BJ (cell line): ENCODE measurements around the gene UGT1A1. TPM values are rescaled to one million over a fixed set of nuclear protein-coding genes. Genes with fewer than 3 reads are reported as not detected.

Experiments
- CTCF ChIA-PET: fragments of 350-600 bp; formaldehyde crosslinking; extraction: SDS; loops from one replicate; lab custom pipeline; 2021; ENCODE audit warnings: antibody characterized with exemption, inconsistent platforms; lab: Yijun Ruan, JAX
- POLR2A ChIA-PET: fragments of 300-600 bp; sonication (Branson Sonifier 250); formaldehyde crosslinking; extraction: SDS; loops from one replicate; lab custom pipeline; 2021; ENCODE audit warnings: antibody characterized with exemption; lab: Charles Lee
- DNase-seq: peaks from one replicate; pipeline ENCODE4 v3.0.0-alpha.2; 2011; ENCODE audit warnings: low read depth
- H3K27me3 ChIP-seq: 2 replicates; pipeline ENCODE4 v1.6.0; 2011; ENCODE audit warnings: low read length; ENCODE audit not compliant: control insufficient read depth, insufficient read depth
- H3K36me3 ChIP-seq: 2 replicates; pipeline ENCODE4 v1.5.1; 2011; ENCODE audit warnings: low read length; ENCODE audit not compliant: control insufficient read depth, insufficient read depth
- H3K4me3 ChIP-seq: 2 replicates; pipeline ENCODE4 v1.5.1; 2011; ENCODE audit warnings: low read depth, mild to moderate bottlenecking, control low read depth, low read length
- polyA plus RNA-seq: library from polyadenylated mRNA; depleted of rRNA; stranded (reverse); fragments of >200 nt; gene quantifications from 2 replicates; pipeline ENCODE4 v1.2.3, GENCODE V29; 2011
- TF ChIP-seq, protein P1 (sequence below): IDR thresholded peaks from 2 replicates; pipeline ENCODE4 v1.5.1; 2011; ENCODE audit warnings: low read depth, mild to moderate bottlenecking, control low read depth, inconsistent platforms, low read length, moderate library complexity; ENCODE audit not compliant: insufficient read depth

The UGT1A1 gene
- polyA plus RNA-seq, 1 experiment: not detected

GRCh38 chr2:233779722-233780121 is 19.7 kb downstream of the UGT1A1 start:
- H3K4me3 ChIP-seq: no peak overlapping the region

DNA sequence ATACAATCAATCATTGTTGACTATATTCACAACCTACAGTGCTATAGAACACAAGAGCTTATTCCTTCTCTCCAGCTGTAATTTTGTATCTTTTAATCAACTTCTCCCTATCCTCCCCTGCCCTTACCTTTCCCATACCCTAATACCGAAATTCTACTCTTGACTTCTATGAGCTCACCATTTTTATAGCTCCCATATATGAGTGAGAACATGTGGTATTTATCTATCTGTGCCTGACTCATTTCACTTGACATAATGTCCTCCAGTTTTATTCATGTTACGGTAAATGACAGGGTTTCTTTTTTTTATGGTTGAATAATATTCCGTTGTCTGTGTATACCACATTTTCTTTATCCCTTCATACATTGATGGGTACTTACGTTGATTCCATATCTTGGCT is 20.7 kb downstream of the UGT1A1 start:
- ChIA-PET CTCF (no interaction called here), POLR2A (no interaction called here)
- DNase-seq: no peak
- Histone ChIP-seq H3K27me3 (no peaks in the 10 kb centered on the region), H3K36me3 (no peaks in the 10 kb centered on the region), H3K4me3 (no peak overlapping the region)
- TF ChIP-seq, protein P1, sequence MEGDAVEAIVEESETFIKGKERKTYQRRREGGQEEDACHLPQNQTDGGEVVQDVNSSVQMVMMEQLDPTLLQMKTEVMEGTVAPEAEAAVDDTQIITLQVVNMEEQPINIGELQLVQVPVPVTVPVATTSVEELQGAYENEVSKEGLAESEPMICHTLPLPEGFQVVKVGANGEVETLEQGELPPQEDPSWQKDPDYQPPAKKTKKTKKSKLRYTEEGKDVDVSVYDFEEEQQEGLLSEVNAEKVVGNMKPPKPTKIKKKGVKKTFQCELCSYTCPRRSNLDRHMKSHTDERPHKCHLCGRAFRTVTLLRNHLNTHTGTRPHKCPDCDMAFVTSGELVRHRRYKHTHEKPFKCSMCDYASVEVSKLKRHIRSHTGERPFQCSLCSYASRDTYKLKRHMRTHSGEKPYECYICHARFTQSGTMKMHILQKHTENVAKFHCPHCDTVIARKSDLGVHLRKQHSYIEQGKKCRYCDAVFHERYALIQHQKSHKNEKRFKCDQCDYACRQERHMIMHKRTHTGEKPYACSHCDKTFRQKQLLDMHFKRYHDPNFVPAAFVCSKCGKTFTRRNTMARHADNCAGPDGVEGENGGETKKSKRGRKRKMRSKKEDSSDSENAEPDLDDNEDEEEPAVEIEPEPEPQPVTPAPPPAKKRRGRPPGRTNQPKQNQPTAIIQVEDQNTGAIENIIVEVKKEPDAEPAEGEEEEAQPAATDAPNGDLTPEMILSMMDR: no peak

More at GRCh38 chr2:233779722-233780121, 19.7 kb downstream of the UGT1A1 start:
- no peaks in the 10 kb centered on the region for H3K36me3 ChIP-seq
- ChIA-PET POLR2A (no interaction called here), CTCF (no interaction called here)
- no peak for DNase-seq
- TF ChIP-seq, protein P1: no peak
- no peaks in the 10 kb centered on the region for H3K27me3 ChIP-seq

- Histone ChIP-seq H3K36me3 (no peaks in the 10 kb centered on the region), H3K4me3 (no peak overlapping the region), H3K27me3 (no peaks in the 10 kb centered on the region)
- CTCF ChIA-PET: no interaction called here
- no peak for DNase-seq
- TF ChIP-seq, protein P1: no peak
- POLR2A ChIA-PET: no interaction called here
Measured at GRCh38 chr2:233789554-233789953, 29.5 kb downstream of the UGT1A1 start.

- H3K4me3 ChIP-seq: no peak overlapping the region
- CTCF ChIA-PET: no interaction called here
- TF ChIP-seq, protein P1: no peak
- no peak for DNase-seq
- H3K27me3 ChIP-seq: no peaks in the 10 kb centered on the region
- POLR2A ChIA-PET: no interaction called here
- H3K36me3 ChIP-seq: no peaks in the 10 kb centered on the region
Measured at GRCh38 chr2:233791151-233791882, 31.2 kb downstream of the UGT1A1 start.

DNA sequence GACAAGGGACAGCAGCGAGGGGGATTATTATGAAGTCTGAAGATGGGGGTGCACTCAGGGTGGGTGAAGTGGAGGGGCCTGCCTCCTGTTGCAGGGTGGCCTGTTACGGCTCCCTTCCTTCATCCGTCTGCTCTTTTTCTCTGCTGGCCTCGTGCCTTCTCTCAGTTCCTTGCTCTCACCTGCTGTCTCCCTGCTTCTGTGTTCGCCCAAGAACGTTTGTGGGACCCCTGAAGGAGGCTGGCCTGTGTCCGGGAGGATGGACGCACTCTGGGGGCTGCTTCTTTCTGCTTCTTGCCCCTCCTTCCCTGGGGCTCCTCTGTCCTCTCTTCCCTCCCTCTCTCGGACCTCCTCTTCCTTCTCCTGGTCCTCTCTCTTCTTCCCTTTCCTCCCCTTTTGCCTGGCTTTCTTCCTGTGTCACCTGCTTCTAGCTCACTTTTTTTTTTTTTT is 31.8 kb downstream of the UGT1A1 start:
- ChIA-PET CTCF (no interaction called here), POLR2A (no interaction called here)
- TF ChIP-seq, protein P1: no peak
- no peak overlapping the region for H3K4me3 ChIP-seq
- H3K36me3 ChIP-seq: no peaks in the 10 kb centered on the region
- no peak for DNase-seq
- H3K27me3 ChIP-seq: no peaks in the 10 kb centered on the region
